Right lobe of liver (tissue), 6 donors: ENCODE data around the gene NEO1. TPM values are rescaled to one million over a fixed set of nuclear protein-coding genes. Genes with fewer than 3 reads are reported as not detected.

ENCODE experiments used
- ATAC-seq, 4 donors: fragments of 200-7000 bp; cut with Tn5 transposase; one replicate each; pipeline ENCODE4 v1.9.1; 2020; ENCODE audit warnings: mild to moderate bottlenecking in 4 of 4, moderate library complexity in 4 of 4
- DNase-seq, 3 donors: peaks; one replicate each; pipeline ENCODE4 v3.0.0-alpha.2; 2020
- H3K27ac ChIP-seq, 3 donors: fragments of 200-600 bp; one replicate each; pipeline ENCODE4 v1.8.0; 2022
- H3K27me3 ChIP-seq, 2 donors: fragments of 200-600 bp; one replicate each; pipeline ENCODE4 v1.8.0; 2022
- H3K36me3 ChIP-seq, 4 donors: fragments of 200-600 bp; sonication (generic) in 1 of 4; one replicate each; pipeline versions ENCODE4 v1.5.1 to v1.8.0; 2017 to 2022; ENCODE audit warnings: control low read depth in 1 of 4
- H3K4me1 ChIP-seq, 4 donors: fragments of 200-600 bp; sonication (generic) in 1 of 4; one replicate each; pipeline versions ENCODE4 v1.5.1 to v1.8.0; 2017 to 2022; ENCODE audit warnings: control low read depth in 1 of 4
- H3K4me3 ChIP-seq, 3 donors: fragments of 200-600 bp; one replicate each; pipeline ENCODE4 v1.8.0; 2022
- H3K9me3 ChIP-seq, 4 donors: fragments of 200-600 bp; sonication (generic) in 1 of 4; one replicate each; pipeline versions ENCODE4 v1.5.1 to v1.8.0; 2017 to 2022; ENCODE audit warnings: control low read depth in 1 of 4
- CTCF ChIP-seq, 4 donors: fragments of 200-600 bp in 3 of 4; fragments of 450-650 bp in 1 of 4; IDR thresholded peaks; one replicate each; pipeline versions ENCODE4 v1.5.1 to v1.8.0; 2016 to 2022; ENCODE audit warnings: antibody characterized with exemption in 4 of 4, mild to moderate bottlenecking in 2 of 4
- POLR2A ChIP-seq: fragments of 450-650 bp; IDR thresholded peaks from one replicate; pipeline ENCODE4 v1.6.1; 2017; ENCODE audit warnings: antibody characterized with exemption, mild to moderate bottlenecking
- WGBS: methylation state at CpG from one replicate; pipeline ENCODE4 v1.1.6; 2018; ENCODE audit warnings: low coverage, low lambda C conversion rate; ENCODE audit not compliant: insufficient coverage; ENCODE audit errors: missing lambda C conversion rate; 5-methylcytosine and 5-hydroxymethylcytosine counted together
- intact Hi-C, 2 donors: fragments of 100-400 bp; cut with DNase I; formaldehyde crosslinking; loops; one replicate each; pipeline versions ENCODE4 v1.11.2 to v1.14.1; 2022
- total RNA-seq, 6 experiments: library from RNA; depleted of rRNA in 2 of 6; stranded (reverse); fragments of >200 nt in 2 of 6; fragmentation: NEBNext Ultra II Directional in 3 of 6; extraction: Animal tissue kit (Norgen Biotek cat#: 25700) in 3 of 6; gene quantifications; one replicate each; pipeline versions ENCODE4 v1.1.0 to v1.2.4, GENCODE V29; 2016 to 2023
- donor health status: DM: no; HTN: yes; CAD: no.
- donor health status: DM: no; HTN: no; CAD: no.
- donor health status: DM: no; HTN: no; CAD: no.
- donor health status: DM: no; HTN: yes; CAD: no.
- donor health status: DM: no; HTN: yes; CAD: no.

The NEO1 gene
- total RNA-seq, 6 experiments from 2014 or later, result 8.3 to 13.2 (median 10.3) TPM

GRCh38 chr15:73322665-73323373, 270.6 kb downstream of the NEO1 start:
- no peak overlapping the region for H3K27ac ChIP-seq
- no peak overlapping the region for H3K4me3 ChIP-seq
- TF ChIP-seq CTCF (IDR thresholded peaks at IDR 0.05), result no peak
- TF ChIP-seq POLR2A, result no peak
- intact Hi-C loops, result no loop called here
- DNase-seq (peak in 2 of 3 donors; percentile 16 to 50), ATAC-seq (no peak)
- H3K36me3 ChIP-seq, result no peaks in the 10 kb centered on the region
- H3K9me3 ChIP-seq, result no peaks in the 10 kb centered on the region
- no peaks in the 10 kb centered on the region for H3K4me1 ChIP-seq
- 83% methylated on average over 17 of the region's 38 CpGs for WGBS
- H3K27me3 ChIP-seq, result no peaks in the 10 kb centered on the region

- peak in 2 of 3 donors; percentile 12 to 33 for DNase-seq
- TF ChIP-seq POLR2A, result no peak
- TF ChIP-seq CTCF (IDR thresholded peaks at IDR 0.05), result no peak
- WGBS, result 100% methylated on average over 3 of the region's 30 CpGs
- ATAC-seq, result no peak
- Histone ChIP-seq H3K36me3 (no peaks in the 10 kb centered on the region), H3K4me3 (no peak overlapping the region), H3K9me3 (no peaks in the 10 kb centered on the region), H3K27me3 (no peaks in the 10 kb centered on the region), H3K4me1 (no peaks in the 10 kb centered on the region), H3K27ac (no peak overlapping the region)
- intact Hi-C loops, result no loop called here
These were observed 271.2 kb downstream of the NEO1 start for GRCh38 chr15:73323374-73323955.

- H3K36me3 ChIP-seq, result no peaks in the 10 kb centered on the region
- no peak overlapping the region for H3K27ac ChIP-seq
- no peaks in the 10 kb centered on the region for H3K4me1 ChIP-seq
- intact Hi-C loops, result no loop called here
- DNase-seq, result peak in 2 of 3 donors; percentile 8 to 40
- no peak for ATAC-seq
- WGBS, result 82% methylated on average over 7 of the region's 16 CpGs
- TF ChIP-seq POLR2A (no peak), CTCF (IDR thresholded peaks at IDR 0.05) (no peak)
- no peaks in the 10 kb centered on the region for H3K27me3 ChIP-seq
- H3K4me3 ChIP-seq, result no peak overlapping the region
- no peaks in the 10 kb centered on the region for H3K9me3 ChIP-seq
These were observed 271.7 kb downstream of the NEO1 start for GRCh38 chr15:73323956-73324355.

GRCh38 chr15:73324496-73325170, 272.4 kb downstream of the NEO1 start:
- H3K4me3 ChIP-seq, result no peak overlapping the region
- H3K9me3 ChIP-seq, result no peaks in the 10 kb centered on the region
- intact Hi-C loops, result no loop called here
- no peaks in the 10 kb centered on the region for H3K27me3 ChIP-seq
- H3K4me1 ChIP-seq, result no peaks in the 10 kb centered on the region
- TF ChIP-seq POLR2A (no peak), CTCF (IDR thresholded peaks at IDR 0.05) (no peak)
- DNase-seq (peak in 2 of 3 donors; percentile 5 to 15), ATAC-seq (no peak)
- H3K36me3 ChIP-seq, result no peaks in the 10 kb centered on the region
- 87% methylated on average over 7 of the region's 16 CpGs for WGBS
- no peak overlapping the region for H3K27ac ChIP-seq
